Activated naive CD4-positive, alpha-beta T cell treated with anti-CD3 and anti-CD28 coated beads, Interleukin-2, amount 50 U/mL, for 72 hours (primary cell): Measurements from ENCODE around the gene CDKL5. TPM values are rescaled to one million over a fixed set of nuclear protein-coding genes. Genes with fewer than 3 reads are reported as not detected.

Source experiments
- ATAC-seq, 2 donors: fragments of 150-1000 bp; cut with Tn5 transposase; 2 replicates each; pipeline ENCODE4 v1.10.0; 2021; ENCODE audit warnings: mild to moderate bottlenecking in 2 of 2, moderate library complexity in 2 of 2
- DNase-seq, 2 donors: peaks; one replicate each; pipeline ENCODE4 v3.0.0; 2021 to 2022; ENCODE audit warnings: low spot score in 2 of 2
- H3K27ac Mint-ChIP-seq, 2 donors: one replicate each; pipeline ENCODE4 v1.8.0; 2022; ENCODE audit warnings: mild to moderate bottlenecking in 2 of 2, mixed read lengths in 2 of 2
- H3K36me3 Mint-ChIP-seq, 2 donors: one replicate each; pipeline ENCODE4 v1.8.0; 2022; ENCODE audit warnings: mixed read lengths in 2 of 2
- H3K9me3 Mint-ChIP-seq, 2 donors: one replicate each; pipeline ENCODE4 v1.8.0; 2022; ENCODE audit warnings: mixed read lengths in 2 of 2
- total RNA-seq, 2 donors: library from RNA; stranded (reverse); gene quantifications; one replicate each; pipeline ENCODE4 v1.2.3, GENCODE V29; 2022

CDKL5 gene
- total RNA-seq, 2 donors from 2014 or later = 1.1 to 1.3 TPM

- Mint-ChIP-seq H3K36me3 (no peaks in the 10 kb centered on the region), H3K27ac (no peak overlapping the region), H3K9me3 (no peaks in the 10 kb centered on the region)
- ATAC-seq = no peak
- no peak for DNase-seq
Measured at GRCh38 chrX:18440835-18441234, 15.4 kb downstream of the CDKL5 start.

GRCh38 chrX:18441780-18442367, 16.5 kb downstream of the CDKL5 start:
- no peak for DNase-seq
- Mint-ChIP-seq H3K9me3 (no peaks in the 10 kb centered on the region), H3K27ac (no peak overlapping the region), H3K36me3 (no peaks in the 10 kb centered on the region)
- ATAC-seq = no peak

GRCh38 chrX:18448416-18448815, 23.0 kb downstream of the CDKL5 start:
- Mint-ChIP-seq H3K27ac (no peak overlapping the region), H3K36me3 (no peaks in the 10 kb centered on the region), H3K9me3 (no peaks in the 10 kb centered on the region)
- ATAC-seq (no peak), DNase-seq (no peak)

GRCh38 chrX:18449236-18449635, 23.8 kb downstream of the CDKL5 start:
- DNase-seq = no peak
- no peak for ATAC-seq
- Mint-ChIP-seq H3K27ac (no peak overlapping the region), H3K9me3 (no peaks in the 10 kb centered on the region), H3K36me3 (no peaks in the 10 kb centered on the region)

GRCh38 chrX:18455384-18455783, 30.0 kb downstream of the CDKL5 start:
- H3K9me3 Mint-ChIP-seq = no peaks in the 10 kb centered on the region
- no peaks in the 10 kb centered on the region for H3K36me3 Mint-ChIP-seq
- H3K27ac Mint-ChIP-seq = no peak overlapping the region
- no peak for DNase-seq
- no peak for ATAC-seq

- ATAC-seq (no peak), DNase-seq (no peak)
- Mint-ChIP-seq H3K27ac (no peak overlapping the region), H3K36me3 (no peaks in the 10 kb centered on the region), H3K9me3 (no peaks in the 10 kb centered on the region)
Measured at GRCh38 chrX:18457000-18457399, 31.6 kb downstream of the CDKL5 start.

- ATAC-seq = no peak
- Mint-ChIP-seq H3K9me3 (no peaks in the 10 kb centered on the region), H3K36me3 (no peaks in the 10 kb centered on the region), H3K27ac (no peak overlapping the region)
- DNase-seq = no peak
Measured at GRCh38 chrX:18461431-18461830, 36.0 kb downstream of the CDKL5 start.

GRCh38 chrX:18464499-18464898, 39.1 kb downstream of the CDKL5 start:
- no peak overlapping the region for H3K27ac Mint-ChIP-seq

GRCh38 chrX:18465051-18465450, 39.6 kb downstream of the CDKL5 start:
- DNase-seq (no peak), ATAC-seq (no peak)
- Mint-ChIP-seq H3K27ac (no peak overlapping the region), H3K36me3 (no peaks in the 10 kb centered on the region), H3K9me3 (no peaks in the 10 kb centered on the region)

More at GRCh38 chrX:18464499-18464898, 39.1 kb downstream of the CDKL5 start:
- ATAC-seq = no peak
- DNase-seq = no peak
- no peaks in the 10 kb centered on the region for H3K36me3 Mint-ChIP-seq
- H3K9me3 Mint-ChIP-seq = no peaks in the 10 kb centered on the region

GRCh38 chrX:18468599-18468998, 43.2 kb downstream of the CDKL5 start:
- Mint-ChIP-seq H3K36me3 (no peaks in the 10 kb centered on the region), H3K9me3 (no peaks in the 10 kb centered on the region), H3K27ac (no peak overlapping the region)
- DNase-seq (no peak), ATAC-seq (no peak)

- H3K9me3 Mint-ChIP-seq = no peaks in the 10 kb centered on the region
- H3K36me3 Mint-ChIP-seq = no peaks in the 10 kb centered on the region
- H3K27ac Mint-ChIP-seq = no peak overlapping the region
- no peak for DNase-seq
- no peak for ATAC-seq
Measured at GRCh38 chrX:18471296-18471695, 45.9 kb downstream of the CDKL5 start.

GRCh38 chrX:18490806-18491555, 65.6 kb downstream of the CDKL5 start:
- no peaks in the 10 kb centered on the region for H3K36me3 Mint-ChIP-seq
- ATAC-seq (no peak), DNase-seq (no peak)
- H3K9me3 Mint-ChIP-seq = no peaks in the 10 kb centered on the region
- H3K27ac Mint-ChIP-seq = no peak overlapping the region

GRCh38 chrX:18491587-18492340, 66.4 kb downstream of the CDKL5 start:
- Mint-ChIP-seq H3K9me3 (no peaks in the 10 kb centered on the region), H3K27ac (no peak overlapping the region), H3K36me3 (no peaks in the 10 kb centered on the region)
- ATAC-seq = no peak
- no peak for DNase-seq

- ATAC-seq (no peak), DNase-seq (no peak)
- Mint-ChIP-seq H3K9me3 (no peaks in the 10 kb centered on the region), H3K36me3 (no peaks in the 10 kb centered on the region), H3K27ac (no peak overlapping the region)
Measured at GRCh38 chrX:18534949-18535348, 109.5 kb downstream of the CDKL5 start.

- no peaks in the 10 kb centered on the region for H3K9me3 Mint-ChIP-seq
- no peak overlapping the region for H3K27ac Mint-ChIP-seq
- no peaks in the 10 kb centered on the region for H3K36me3 Mint-ChIP-seq
- ATAC-seq (no peak), DNase-seq (no peak)
Measured at GRCh38 chrX:18537068-18537467, 111.7 kb downstream of the CDKL5 start.

GRCh38 chrX:18537524-18537923, 112.1 kb downstream of the CDKL5 start:
- H3K27ac Mint-ChIP-seq = no peak overlapping the region
- H3K36me3 Mint-ChIP-seq = no peaks in the 10 kb centered on the region
- no peak for DNase-seq
- no peaks in the 10 kb centered on the region for H3K9me3 Mint-ChIP-seq
- ATAC-seq = no peak

GRCh38 chrX:18542131-18542530, 116.7 kb downstream of the CDKL5 start:
- Mint-ChIP-seq H3K36me3 (no peaks in the 10 kb centered on the region), H3K27ac (no peak overlapping the region), H3K9me3 (no peaks in the 10 kb centered on the region)
- DNase-seq (no peak), ATAC-seq (no peak)

GRCh38 chrX:18542905-18543304, 117.5 kb downstream of the CDKL5 start:
- no peaks in the 10 kb centered on the region for H3K36me3 Mint-ChIP-seq
- H3K9me3 Mint-ChIP-seq = no peaks in the 10 kb centered on the region
- no peak for ATAC-seq
- H3K27ac Mint-ChIP-seq = no peak overlapping the region
- no peak for DNase-seq
